Measurements from ENCODE around the gene THOC6. TPM values are rescaled to one million over a fixed set of nuclear protein-coding genes. Genes with fewer than 3 reads are reported as not detected.

Gene THOC6
- total and polyA plus RNA-seq, 9 of the 15 experiments (the other 6 are each of a cell fraction or from before 2014, with no cell fraction given), result 2.5 to 65.4 (median 42.3) TPM

- Histone ChIP-seq H3K9me1 (ENCODE audit: control insufficient read depth, insufficient read depth, low read length) (no peaks in the 10 kb centered on the region), H4K20me1 (replicated peaks; ENCODE audit: control insufficient read depth, insufficient read depth, low read length) (peaks cover 13% of the 10 kb centered on the region), H3K9me3 (replicated peaks; ENCODE audit: control insufficient read depth, insufficient read depth, low read depth, low read length) (no peaks in the 10 kb centered on the region), H2AFZ (ENCODE audit: low read depth, low read length) (no peak overlapping the region), H3K4me1 (replicated peaks in 1 of 2; ENCODE audit: control insufficient read depth in 2 of 2, insufficient read depth in 2 of 2, low read length in 2 of 2) (peaks cover 0 to 90% of the 10 kb centered on the region in 2 experiments; a peak in 4 of 5 replicates), H3K79me2 (ENCODE audit: control insufficient read depth, insufficient read depth, low read length) (peaks cover 50% of the 10 kb centered on the region), H3K9ac (ENCODE audit: insufficient read depth in 1 of 2, low read depth in 2 of 2, low read length in 2 of 2) (peak overlapping the region in 1 of 2 experiments; percentile 79; a peak in 2 of 4 replicates), H3K4me2 (ENCODE audit: insufficient read depth, low read length) (no peak overlapping the region), H3K36me3 (ENCODE audit: control insufficient read depth, insufficient read depth, low read length) (peaks cover 83% of the 10 kb centered on the region; the same call in 2 of the 3 replicates), H3K4me3 (no peak overlapping the region), H3K27ac (ENCODE audit: extremely low read depth, low read depth, low read length) (no peak overlapping the region), H3K27me3 (ENCODE audit: control insufficient read depth in 2 of 2, insufficient read depth in 2 of 2, low read length in 2 of 2) (no peaks in the 10 kb centered on the region)
- WGBS (ENCODE audit: insufficient coverage, low coverage, missing lambda C conversion rate), result 95% methylated on average over 6 of the region's 7 CpGs
- FAIRE-seq (no peak), DNase-seq (ENCODE audit: extremely low read depth in 1 of 4, low spot score in 3 of 4) (no peak), ATAC-seq (no peak)
- intact Hi-C loops (cut with micrococcal nuclease) (no loop called here), in situ Hi-C loops (cut with MboI) (no loop called here)
- ChIA-PET CTCF (ENCODE audit: low intra/inter-chr PET ratio) (no interaction called here), POLR2A (interaction anchor here (1.0 to 1.3 kb wide), 2 partner anchors 9 to 20 kb away, joined by 3 read pairs; no protein-coding TSS in a partner anchor)
- TF ChIP-seq RBFOX2 (IDR thresholded peaks at IDR 0.05; ENCODE audit: low read depth, low read length), result peak; percentile 58
- TF ChIP-seq ZNF764 (CRISPR knock-in tag; IDR thresholded peaks at IDR 0.05; ENCODE audit: low read depth), result no peak
- no peak for TF ChIP-seq ZFX (CRISPR knock-in tag; IDR thresholded peaks at IDR 0.05)
- no TSS peak for BruUV-seq (replicated peaks)
Measured at GRCh38 chr16:2976201-2976600, 47.6 kb upstream of the THOC6 start.

DNA sequence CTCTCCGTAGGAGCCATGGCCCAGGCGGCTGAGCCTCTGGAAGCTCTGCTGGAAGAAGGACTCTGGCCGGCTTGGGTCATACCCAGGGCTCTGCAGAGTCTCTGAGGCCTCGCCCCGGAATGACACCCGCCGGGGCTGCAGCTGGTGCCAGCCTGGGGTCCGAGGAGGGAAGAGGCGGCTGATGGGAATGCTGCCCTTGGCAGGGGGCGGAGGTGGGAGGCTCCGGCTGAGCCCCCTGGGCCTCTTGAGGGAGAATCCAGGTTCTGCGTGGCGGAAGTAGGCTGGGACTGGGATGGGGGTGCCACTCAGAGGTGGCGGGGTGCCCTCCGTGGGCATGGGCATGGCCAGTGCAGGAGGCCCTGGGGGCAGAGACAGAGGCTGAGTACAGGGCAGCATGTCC lies 47.2 kb upstream of the THOC6 start:
- no peak overlapping the region for H3K4me2 ChIP-seq (ENCODE audit: insufficient read depth, low read length)
- peaks cover 47% of the 10 kb centered on the region for H3K79me2 ChIP-seq (ENCODE audit: control insufficient read depth, insufficient read depth, low read length)
- no peak for TF ChIP-seq CEBPG (CRISPR knock-in tag; IDR thresholded peaks at IDR 0.05)
- no peak for TF ChIP-seq CEBPG (tag; conservative IDR thresholded peaks at IDR 0.05 in 1 of 2, IDR thresholded peaks at IDR 0.05 in 1 of 2)
- TF ChIP-seq HMGN3 (IDR thresholded peaks at IDR 0.05; ENCODE audit: borderline replicate concordance, extremely low read depth, insufficient read length, low read depth, low read length), result peak; percentile 15
- TF ChIP-seq GABPA (tag; conservative IDR thresholded peaks at IDR 0.05; ENCODE audit: low read depth), result no peak
- TF ChIP-seq NFYB (IDR thresholded peaks at IDR 0.05; ENCODE audit: extremely low read depth, insufficient read length), result no peak
- TF ChIP-seq POLR2G (IDR thresholded peaks at IDR 0.05; ENCODE audit: low read depth, low read length), result peak; percentile 65
- peak; percentile 64 for TF ChIP-seq RBFOX2 (IDR thresholded peaks at IDR 0.05; ENCODE audit: low read depth, low read length)
- 96% methylated on average over 15 of the region's 15 CpGs for WGBS (ENCODE audit: insufficient coverage, low coverage, missing lambda C conversion rate)
- no peaks in the 10 kb centered on the region for H3K9me3 ChIP-seq (replicated peaks; ENCODE audit: control insufficient read depth, insufficient read depth, low read depth, low read length)
- no peaks in the 10 kb centered on the region for H3K27me3 ChIP-seq (ENCODE audit: control insufficient read depth in 2 of 2, insufficient read depth in 2 of 2, low read length in 2 of 2)
- H3K4me3 ChIP-seq, result no peak overlapping the region
- H2AFZ ChIP-seq (ENCODE audit: low read depth, low read length), result no peak overlapping the region
- in situ Hi-C loops (cut with MboI) (no loop called here), intact Hi-C loops (cut with micrococcal nuclease) (no loop called here)
- ChIA-PET CTCF (ENCODE audit: low intra/inter-chr PET ratio) (no interaction called here), POLR2A (interaction anchor here (0.6 to 1.3 kb wide), 4 partner anchors 9 to 127 kb away, joined by 3 read pairs; no protein-coding TSS in a partner anchor)
- H3K4me1 ChIP-seq (replicated peaks in 1 of 2; ENCODE audit: control insufficient read depth in 2 of 2, insufficient read depth in 2 of 2, low read length in 2 of 2), result peaks cover 3 to 90% of the 10 kb centered on the region in 2 experiments
- BruUV-seq (replicated peaks), result no TSS peak
- H3K9ac ChIP-seq (ENCODE audit: insufficient read depth in 1 of 2, low read depth in 2 of 2, low read length in 2 of 2), result peak overlapping the region in 1 of 2 experiments; percentile 79; a peak in 2 of 4 replicates
- no peaks in the 10 kb centered on the region for H3K9me1 ChIP-seq (ENCODE audit: control insufficient read depth, insufficient read depth, low read length)
- H3K36me3 ChIP-seq (ENCODE audit: control insufficient read depth, insufficient read depth, low read length), result peaks cover 78% of the 10 kb centered on the region; the same call in 2 of the 3 replicates
- ATAC-seq, result no peak
- H4K20me1 ChIP-seq (replicated peaks; ENCODE audit: control insufficient read depth, insufficient read depth, low read length), result peaks cover 11% of the 10 kb centered on the region
- H3K27ac ChIP-seq (ENCODE audit: extremely low read depth, low read depth, low read length), result no peak overlapping the region
- DNase-seq (ENCODE audit: extremely low read depth in 1 of 4, low spot score in 3 of 4), result no peak
- FAIRE-seq, result no peak

Measured in K562 (cell line).